CD8-positive, alpha-beta memory T cell (primary cell): ENCODE results near the gene SIDT2. TPM values are rescaled to one million over a fixed set of nuclear protein-coding genes. Genes with fewer than 3 reads are reported as not detected.

ENCODE experiments used
- CTCF ChIA-PET: fragments of 350-600 bp; sonication (Branson Sonifier 250); formaldehyde crosslinking; loops from one replicate; lab custom pipeline; 2021; ENCODE audit warnings: antibody characterized with exemption; lab: Charles Lee
- POLR2A ChIA-PET: fragments of 350-600 bp; sonication (Branson Sonifier 250); formaldehyde crosslinking; loops from one replicate; lab custom pipeline; 2021; ENCODE audit warnings: antibody characterized with exemption; lab: Charles Lee
- DNase-seq, 5 donors: peaks; one replicate each; pipeline versions ENCODE4 v3.0.0 to v3.0.0-alpha.2; 2020 to 2022; ENCODE audit warnings: mixed read lengths in 1 of 5
- H3K27ac ChIP-seq: one replicate; pipeline ENCODE4 v1.7.0; 2013; ENCODE audit warnings: low read depth, mild to moderate bottlenecking, low read length, moderate library complexity
- H3K27me3 ChIP-seq: 2 replicates; pipeline ENCODE4 v1.7.0; 2013; ENCODE audit warnings: low read length, mild to moderate bottlenecking; ENCODE audit not compliant: insufficient read depth, poor library complexity, severe bottlenecking
- H3K36me3 ChIP-seq: 2 replicates; pipeline ENCODE4 v1.7.0; 2013; ENCODE audit warnings: mild to moderate bottlenecking, low read length, moderate library complexity; ENCODE audit not compliant: insufficient read depth
- H3K4me1 ChIP-seq: 2 replicates; pipeline ENCODE4 v1.7.0; 2013; ENCODE audit warnings: mild to moderate bottlenecking, low read length, moderate library complexity; ENCODE audit not compliant: insufficient read depth
- H3K4me3 ChIP-seq: 2 replicates; pipeline ENCODE4 v1.7.0; 2013; ENCODE audit warnings: mild to moderate bottlenecking, low read length
- H3K9me3 ChIP-seq: 2 replicates; pipeline ENCODE4 v1.7.0; 2013; ENCODE audit warnings: mild to moderate bottlenecking, low read length
- H3K27ac Mint-ChIP-seq, 8 donors: one replicate each; pipeline ENCODE4 v1.8.0; 2020 to 2021; ENCODE audit warnings: mixed read lengths in 8 of 8, mild to moderate bottlenecking in 6 of 8, inconsistent platforms in 3 of 8, moderate library complexity in 3 of 8
- H3K27me3 Mint-ChIP-seq, 2 donors: one replicate each; pipeline ENCODE4 v1.8.0; 2020 to 2021; ENCODE audit warnings: mixed read lengths in 2 of 2, mild to moderate bottlenecking in 1 of 2, moderate library complexity in 1 of 2
- H3K36me3 Mint-ChIP-seq, 3 donors: one replicate each; pipeline ENCODE4 v1.8.0; 2020 to 2021; ENCODE audit warnings: mixed read lengths in 3 of 3, inconsistent platforms in 1 of 3, mild to moderate bottlenecking in 1 of 3
- H3K4me1 Mint-ChIP-seq, 3 donors: one replicate each; pipeline ENCODE4 v1.8.0; 2020 to 2021; ENCODE audit warnings: mixed read lengths in 3 of 3, inconsistent platforms in 1 of 3, mild to moderate bottlenecking in 1 of 3
- H3K4me3 Mint-ChIP-seq, 7 donors: one replicate each; pipeline ENCODE4 v1.8.0; 2020 to 2021; ENCODE audit warnings: mixed read lengths in 7 of 7, mild to moderate bottlenecking in 6 of 7, moderate library complexity in 4 of 7, inconsistent platforms in 2 of 7
- H3K9me3 Mint-ChIP-seq, 5 donors: one replicate each; pipeline ENCODE4 v1.8.0; 2020 to 2022; ENCODE audit warnings: mixed read lengths in 5 of 5, mild to moderate bottlenecking in 3 of 5, moderate library complexity in 2 of 5, inconsistent platforms in 1 of 5
- polyA plus RNA-seq: library from polyadenylated mRNA; unstranded; fragments of 300-500 nt; fragmentation: Illumina TruSeq; gene quantifications from one replicate; pipeline ENCODE4 v1.2.3, GENCODE V29; 2021
- total RNA-seq, 2 experiments: library from RNA; stranded (reverse); gene quantifications; one replicate each; pipeline ENCODE4 v1.2.3, GENCODE V29; 2021

The SIDT2 gene
- total and polyA plus RNA-seq, 3 experiments from 2014 or later: 2.0 to 14.9 (median 13.8) TPM

DNA sequence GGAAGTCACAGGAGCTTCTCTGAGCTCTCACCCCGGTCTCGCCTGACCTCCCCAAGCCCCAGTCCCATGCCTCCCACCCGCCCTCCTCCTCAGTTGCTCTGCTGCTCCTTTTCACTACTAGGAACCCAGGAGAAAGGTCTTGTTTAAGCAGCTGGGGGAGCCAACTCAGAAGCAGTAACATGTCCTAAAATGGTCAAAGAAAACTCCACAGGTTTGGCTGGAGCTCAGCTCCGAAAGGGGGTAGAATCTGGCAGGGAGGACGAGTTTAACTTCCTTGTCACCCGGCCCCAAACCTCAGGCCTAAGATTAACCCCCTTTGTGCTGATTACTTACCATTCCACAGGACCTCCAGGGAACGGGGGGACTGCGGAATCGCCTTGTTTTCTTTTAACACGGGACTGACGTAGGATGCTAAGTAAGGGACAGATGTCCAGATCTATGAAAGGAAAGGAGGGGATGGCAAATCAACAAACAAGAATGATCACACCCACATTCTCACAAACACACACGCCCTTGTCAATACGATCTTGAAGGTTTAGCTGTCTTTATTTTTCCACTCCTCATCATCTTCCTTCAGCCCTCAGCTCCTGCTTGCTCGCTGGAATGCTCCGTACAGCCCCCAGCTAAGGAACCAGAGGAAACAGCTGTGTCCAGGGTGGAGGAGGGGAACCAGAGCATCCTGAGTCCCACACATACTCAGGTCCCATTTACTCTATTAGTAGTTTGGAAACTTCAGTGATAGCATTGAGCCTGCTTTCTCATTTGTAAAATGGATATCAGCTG lies 39.8 kb downstream of the SIDT2 start:
- Histone ChIP-seq H3K27me3 (no peaks in the 10 kb centered on the region), H3K36me3 (peaks cover 84% of the 10 kb centered on the region), H3K27ac (no peak overlapping the region), H3K9me3 (no peaks in the 10 kb centered on the region), H3K4me3 (no peak overlapping the region), H3K4me1 (no peaks in the 10 kb centered on the region)
- peaks cover 8 to 11% (median 11%) of the 10 kb centered on the region in 3 donors for H3K4me1 Mint-ChIP-seq
- no peak for DNase-seq
- CTCF ChIA-PET: interaction anchor here (1.4 kb wide), 1 partner anchor 8 kb away, joined by 7 read pairs; no protein-coding TSS in a partner anchor
- peaks cover 3 to 90% (median 29%) of the 10 kb centered on the region in 3 donors for H3K36me3 Mint-ChIP-seq
- H3K27me3 Mint-ChIP-seq: peaks cover 0 to 1% of the 10 kb centered on the region in 2 donors
- peak overlapping the region in 3 of 8 donors; percentile 4 to 92 (median 60) for H3K27ac Mint-ChIP-seq
- no peak overlapping the region for H3K4me3 Mint-ChIP-seq
- POLR2A ChIA-PET: interaction anchor here (0.6 kb wide), 1 partner anchor 112 kb away, joined by 5 read pairs; no protein-coding TSS in a partner anchor
- no peaks in the 10 kb centered on the region for H3K9me3 Mint-ChIP-seq

DNA sequence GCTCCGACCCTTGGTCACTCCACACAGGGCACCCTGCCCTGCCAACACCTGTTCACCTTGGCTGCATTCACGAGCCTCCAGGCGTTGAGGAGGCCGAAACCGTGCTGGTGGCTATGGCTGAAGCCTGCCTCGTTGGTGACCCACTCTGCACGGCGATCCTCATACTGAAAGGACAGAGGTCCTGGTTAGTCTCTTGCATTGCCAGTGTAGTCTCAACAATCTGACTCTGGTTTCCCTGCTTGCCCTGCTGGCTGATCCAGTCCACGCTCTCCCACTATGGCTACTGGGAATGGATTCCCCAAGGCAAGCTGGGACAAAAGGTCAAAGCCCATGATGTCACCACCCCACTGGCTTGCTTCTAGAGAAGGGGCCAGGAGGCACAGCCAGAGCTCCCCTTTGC lies 40.5 kb downstream of the SIDT2 start:
- Histone ChIP-seq H3K27me3 (no peaks in the 10 kb centered on the region), H3K9me3 (no peaks in the 10 kb centered on the region), H3K4me1 (no peaks in the 10 kb centered on the region), H3K27ac (peak overlapping the region; percentile 12), H3K36me3 (peaks cover 87% of the 10 kb centered on the region), H3K4me3 (no peak overlapping the region)
- Mint-ChIP-seq H3K9me3 (no peaks in the 10 kb centered on the region), H3K27me3 (peaks cover 0 to 1% of the 10 kb centered on the region in 2 donors), H3K4me1 (peaks cover 7 to 11% (median 8%) of the 10 kb centered on the region in 3 donors), H3K4me3 (no peak overlapping the region), H3K27ac (peak overlapping the region in 2 of 8 donors; percentile 70 to 92), H3K36me3 (peaks cover 3 to 92% (median 26%) of the 10 kb centered on the region in 3 donors)
- POLR2A ChIA-PET: no interaction called here
- no peak for DNase-seq
- CTCF ChIA-PET: interaction anchor here (1.4 kb wide), 1 partner anchor 8 kb away, joined by 7 read pairs; no protein-coding TSS in a partner anchor

DNA sequence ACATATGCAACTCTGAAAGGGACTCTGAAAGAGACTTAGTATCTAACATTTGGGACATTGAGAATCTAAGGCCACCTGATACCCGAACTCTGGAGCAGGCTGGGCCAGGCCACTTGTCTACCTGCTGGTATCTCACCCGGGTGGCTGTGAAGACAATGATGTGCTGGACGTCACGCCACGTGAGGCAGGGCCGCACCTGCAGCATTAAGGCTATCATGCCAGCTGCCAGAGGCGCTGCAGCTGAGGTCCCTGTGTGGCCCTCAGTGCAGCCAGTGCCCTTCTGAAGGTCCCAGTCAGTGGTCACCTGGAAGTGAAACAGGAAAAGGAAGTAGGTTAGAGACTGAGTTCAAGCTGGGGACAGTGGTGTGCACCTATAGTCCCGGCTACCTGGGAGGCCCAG lies 40.9 kb downstream of the SIDT2 start:
- Histone ChIP-seq H3K27ac (peak overlapping the region; percentile 12), H3K27me3 (no peaks in the 10 kb centered on the region), H3K4me1 (no peaks in the 10 kb centered on the region), H3K4me3 (no peak overlapping the region), H3K9me3 (no peaks in the 10 kb centered on the region), H3K36me3 (peaks cover 86% of the 10 kb centered on the region)
- H3K27ac Mint-ChIP-seq: peak overlapping the region in 4 of 8 donors; percentile 60 to 92 (median 72)
- no peaks in the 10 kb centered on the region for H3K9me3 Mint-ChIP-seq
- H3K4me1 Mint-ChIP-seq: peaks cover 4 to 10% (median 8%) of the 10 kb centered on the region in 3 donors
- ChIA-PET CTCF (no interaction called here), POLR2A (interaction anchor here (0.9 kb wide), 1 partner anchor 21 kb away, joined by 4 read pairs; no protein-coding TSS in a partner anchor)
- H3K27me3 Mint-ChIP-seq: peaks cover 0 to 1% of the 10 kb centered on the region in 2 donors
- DNase-seq: no peak
- H3K4me3 Mint-ChIP-seq: no peak overlapping the region
- H3K36me3 Mint-ChIP-seq: peaks cover 3 to 92% (median 22%) of the 10 kb centered on the region in 3 donors

DNA sequence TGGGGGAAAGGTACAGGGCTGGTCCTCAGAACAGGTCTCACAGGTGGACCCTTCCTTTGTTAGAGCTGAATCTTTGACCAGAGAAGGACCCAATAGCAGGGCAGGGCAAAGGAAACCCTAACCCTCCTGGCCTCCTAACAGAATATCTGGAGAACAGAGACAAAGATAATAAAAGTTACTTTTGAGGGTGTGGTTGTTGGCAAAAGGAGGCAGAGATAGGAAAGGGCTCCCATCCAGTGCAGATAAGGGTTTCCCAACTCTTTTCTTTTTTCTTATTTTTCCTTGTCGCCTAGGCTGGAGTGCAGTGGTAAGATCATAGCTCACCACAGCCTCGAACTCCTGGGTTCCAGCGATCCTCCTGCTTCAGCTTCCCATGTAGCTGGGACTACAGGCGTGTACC lies 41.5 kb downstream of the SIDT2 start:
- no peak for DNase-seq
- Histone ChIP-seq H3K4me3 (no peak overlapping the region), H3K36me3 (peaks cover 85% of the 10 kb centered on the region), H3K4me1 (no peaks in the 10 kb centered on the region), H3K27ac (no peak overlapping the region), H3K27me3 (no peaks in the 10 kb centered on the region), H3K9me3 (no peaks in the 10 kb centered on the region)
- Mint-ChIP-seq H3K4me1 (peaks cover 0 to 8% (median 7%) of the 10 kb centered on the region in 3 donors), H3K36me3 (peaks cover 3 to 93% (median 20%) of the 10 kb centered on the region in 3 donors), H3K27me3 (peaks cover 0 to 1% of the 10 kb centered on the region in 2 donors), H3K4me3 (no peak overlapping the region), H3K27ac (peak overlapping the region in 3 of 8 donors; percentile 27 to 86 (median 29)), H3K9me3 (no peaks in the 10 kb centered on the region)
- ChIA-PET POLR2A (interaction anchor here (0.9 kb wide), 1 partner anchor 20 kb away, joined by 4 read pairs; no protein-coding TSS in a partner anchor), CTCF (interaction anchor here (2.1 kb wide), 1 partner anchor 12 kb away, joined by 7 read pairs; the partner anchor contains the start of gene PCSK7)

DNA sequence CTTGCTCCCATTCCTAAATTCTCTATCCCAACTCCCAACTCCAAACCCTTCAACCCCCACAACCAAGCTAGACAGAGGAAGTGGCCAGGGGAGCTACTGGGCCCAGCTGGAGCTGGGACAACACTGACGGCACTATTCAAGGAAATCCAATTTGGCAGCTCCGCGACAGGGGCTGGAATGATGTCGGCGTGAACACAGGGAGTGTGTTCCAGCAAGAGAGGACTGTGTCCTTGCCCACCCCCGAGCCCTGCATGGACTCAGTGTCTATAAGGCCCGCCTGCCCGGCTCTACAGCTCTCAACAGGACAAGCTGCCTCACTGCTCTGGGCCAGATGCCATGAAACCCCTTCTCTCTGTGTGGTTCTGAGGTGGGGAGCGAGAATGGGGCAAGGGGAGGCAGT lies 42.0 kb downstream of the SIDT2 start:
- no peaks in the 10 kb centered on the region for H3K27me3 ChIP-seq
- H3K27ac ChIP-seq: no peak overlapping the region
- H3K4me3 Mint-ChIP-seq: no peak overlapping the region
- H3K4me1 ChIP-seq: no peaks in the 10 kb centered on the region
- H3K9me3 Mint-ChIP-seq: no peaks in the 10 kb centered on the region
- ChIA-PET CTCF (interaction anchor here (2.1 kb wide), 1 partner anchor 11 kb away, joined by 7 read pairs; the partner anchor contains the start of gene PCSK7), POLR2A (interaction anchor here (0.6 kb wide), 1 partner anchor 43 kb away, joined by 3 read pairs; no protein-coding TSS in a partner anchor)
- peaks cover 0 to 8% (median 7%) of the 10 kb centered on the region in 3 donors for H3K4me1 Mint-ChIP-seq
- peaks cover 3 to 97% (median 20%) of the 10 kb centered on the region in 3 donors for H3K36me3 Mint-ChIP-seq
- no peaks in the 10 kb centered on the region for H3K9me3 ChIP-seq
- DNase-seq: no peak
- H3K27ac Mint-ChIP-seq: peak overlapping the region in 5 of 8 donors; percentile 17 to 91 (median 61)
- peaks cover 88% of the 10 kb centered on the region for H3K36me3 ChIP-seq
- no peak overlapping the region for H3K4me3 ChIP-seq
- peaks cover 0 to 1% of the 10 kb centered on the region in 2 donors for H3K27me3 Mint-ChIP-seq

DNA sequence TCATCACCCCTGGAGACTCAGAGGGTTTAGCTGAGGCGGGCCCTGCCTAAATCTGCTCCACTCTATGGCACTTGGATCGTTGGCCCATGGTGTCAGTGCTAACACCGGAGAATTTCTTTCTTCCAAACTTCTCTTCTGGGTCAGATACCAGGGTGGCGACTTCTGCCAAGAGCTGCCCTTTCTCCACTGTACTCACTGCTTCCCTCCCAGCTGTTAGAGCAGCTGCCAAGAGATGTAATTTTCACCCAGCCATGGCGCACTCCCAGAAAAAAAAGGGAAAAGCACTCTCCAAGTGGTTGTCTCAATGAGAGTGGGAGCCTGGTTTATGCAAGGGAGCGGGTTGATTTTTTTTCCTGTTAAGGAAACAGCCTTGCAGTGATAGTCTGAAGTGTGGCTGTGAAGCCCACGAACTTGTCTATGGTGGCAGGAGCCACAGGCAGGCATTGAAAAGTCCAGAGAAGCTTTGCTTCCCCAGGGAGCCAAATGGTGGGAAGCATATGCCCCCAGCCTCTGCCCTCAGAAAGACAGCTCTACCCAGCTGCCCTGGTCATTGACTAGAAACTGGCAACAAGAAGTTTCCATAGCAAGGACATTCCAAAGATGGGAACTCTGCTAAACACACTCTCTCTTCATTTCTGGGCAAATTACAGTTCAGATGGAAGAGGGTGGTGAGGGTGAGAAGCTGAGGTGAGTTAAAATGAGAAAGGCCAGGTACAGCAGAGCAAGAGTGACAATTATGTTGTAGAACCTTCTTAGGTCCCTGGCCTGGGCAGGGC lies 42.6 kb downstream of the SIDT2 start:
- H3K36me3 Mint-ChIP-seq: peaks cover 3 to 96% (median 20%) of the 10 kb centered on the region in 3 donors
- H3K27me3 ChIP-seq: no peaks in the 10 kb centered on the region
- H3K4me3 Mint-ChIP-seq: no peak overlapping the region
- H3K27me3 Mint-ChIP-seq: peaks cover 0 to 1% of the 10 kb centered on the region in 2 donors
- peaks cover 86% of the 10 kb centered on the region for H3K36me3 ChIP-seq
- POLR2A ChIA-PET: interaction anchor here (0.6 kb wide), 1 partner anchor 43 kb away, joined by 3 read pairs; no protein-coding TSS in a partner anchor
- DNase-seq: no peak
- H3K27ac ChIP-seq: no peak overlapping the region
- H3K4me1 ChIP-seq: no peaks in the 10 kb centered on the region
- no peak overlapping the region for H3K4me3 ChIP-seq
- CTCF ChIA-PET: interaction anchor here (2.1 kb wide), 1 partner anchor 10 kb away, joined by 7 read pairs; the partner anchor contains the start of gene PCSK7
- no peaks in the 10 kb centered on the region for H3K9me3 Mint-ChIP-seq
- H3K27ac Mint-ChIP-seq: peak overlapping the region in 3 of 8 donors; percentile 17 to 71 (median 42)
- no peaks in the 10 kb centered on the region for H3K9me3 ChIP-seq
- H3K4me1 Mint-ChIP-seq: peaks cover 0 to 8% (median 7%) of the 10 kb centered on the region in 3 donors

DNA sequence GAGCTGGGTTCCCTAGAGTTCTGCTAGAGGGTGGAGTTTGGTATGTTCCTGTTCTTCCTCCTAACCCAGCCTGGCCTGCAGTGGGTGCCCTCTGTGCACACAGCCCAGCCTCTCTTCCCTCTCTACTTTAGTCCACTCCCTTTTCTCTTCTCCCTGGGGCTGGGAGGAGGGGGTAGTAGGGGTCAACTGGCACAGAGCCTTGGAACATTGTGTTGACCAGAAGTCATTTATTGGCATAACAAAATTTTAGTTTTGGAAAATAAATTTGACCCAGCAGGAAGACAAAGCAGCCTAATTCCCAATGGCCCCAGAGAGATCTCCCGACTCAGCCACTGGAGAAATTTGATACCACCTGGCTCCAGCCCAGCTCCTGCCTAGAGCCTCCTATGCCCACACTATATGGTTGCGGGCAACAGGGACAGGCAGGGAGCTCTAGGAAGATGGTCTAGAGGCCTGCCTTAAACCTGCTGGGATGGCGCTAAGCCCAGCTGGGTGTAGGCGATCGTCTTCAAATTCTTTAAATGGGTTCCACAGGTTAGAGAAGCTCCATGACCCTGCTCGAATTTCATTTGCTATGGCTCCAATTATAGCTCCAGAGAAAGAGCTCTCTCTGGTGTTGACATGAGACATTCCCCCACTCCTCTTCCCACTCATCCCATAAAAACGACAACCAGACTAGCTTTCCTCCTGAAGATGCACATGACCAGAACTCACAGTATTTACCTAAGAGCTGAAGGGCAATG lies 43.4 kb downstream of the SIDT2 start:
- Mint-ChIP-seq H3K27me3 (peaks cover 0 to 1% of the 10 kb centered on the region in 2 donors), H3K36me3 (peaks cover 7 to 97% (median 25%) of the 10 kb centered on the region in 3 donors), H3K4me3 (no peak overlapping the region), H3K4me1 (peaks cover 8 to 15% (median 14%) of the 10 kb centered on the region in 3 donors), H3K9me3 (no peaks in the 10 kb centered on the region), H3K27ac (peak overlapping the region in 1 of 8 donors; percentile 68)
- Histone ChIP-seq H3K4me1 (peaks cover 7% of the 10 kb centered on the region), H3K27ac (no peak overlapping the region), H3K9me3 (no peaks in the 10 kb centered on the region), H3K27me3 (no peaks in the 10 kb centered on the region), H3K4me3 (no peak overlapping the region), H3K36me3 (peaks cover 86% of the 10 kb centered on the region)
- ChIA-PET CTCF (interaction anchor here (2.1 kb wide), 1 partner anchor 10 kb away, joined by 7 read pairs; the partner anchor contains the start of gene PCSK7), POLR2A (no interaction called here)
- no peak for DNase-seq
